Inferior parietal cortex (tissue), 1 donor: ENCODE measurements around the gene COL5A1.
"Not testable (repeated sequence)": the region's sequence is repeated elsewhere in the genome, so short reads cannot be mapped to it uniquely, and the experiment has no call there.

Experiments
- DNase-seq: peaks from one replicate; pipeline ENCODE4 v3.0.0-alpha.2; 2016; ENCODE audit errors: extremely low spot score

The COL5A1 gene

GRCh38 chr9:134707731-134708671, 66.4 kb downstream of the COL5A1 start:
- DNase-seq, result no peak

- no peak for DNase-seq
These were observed 67.1 kb downstream of the COL5A1 start for GRCh38 chr9:134708672-134709038.

- DNase-seq, result no peak
These were observed 68.1 kb downstream of the COL5A1 start for GRCh38 chr9:134709512-134710270.

- DNase-seq, result no peak
These were observed 68.6 kb downstream of the COL5A1 start for GRCh38 chr9:134710271-134710540.

GRCh38 chr9:134710901-134711300, 69.3 kb downstream of the COL5A1 start:
- no peak for DNase-seq

- DNase-seq, result no peak
These were observed 70.6 kb downstream of the COL5A1 start for GRCh38 chr9:134712243-134712642.

GRCh38 chr9:134712926-134713325, 71.3 kb downstream of the COL5A1 start:
- DNase-seq, result no peak

- DNase-seq, result not testable (repeated sequence)
These were observed 73.9 kb downstream of the COL5A1 start for GRCh38 chr9:134715536-134715935.

GRCh38 chr9:134716067-134716466, 74.5 kb downstream of the COL5A1 start:
- DNase-seq, result no peak

GRCh38 chr9:134717056-134717455, 75.5 kb downstream of the COL5A1 start:
- DNase-seq, result no peak

- no peak for DNase-seq
These were observed 76.5 kb downstream of the COL5A1 start for GRCh38 chr9:134717924-134718645.

- no peak for DNase-seq
These were observed 77.7 kb downstream of the COL5A1 start for GRCh38 chr9:134719331-134719730.

GRCh38 chr9:134720136-134720753, 78.6 kb downstream of the COL5A1 start:
- DNase-seq, result no peak

- DNase-seq, result no peak
These were observed 79.2 kb downstream of the COL5A1 start for GRCh38 chr9:134720796-134721195.

- DNase-seq, result no peak
These were observed 79.7 kb downstream of the COL5A1 start for GRCh38 chr9:134721344-134721743.

GRCh38 chr9:134722120-134722701, 80.6 kb downstream of the COL5A1 start:
- no peak for DNase-seq

- DNase-seq, result no peak
These were observed 81.4 kb downstream of the COL5A1 start for GRCh38 chr9:134723037-134723436.

GRCh38 chr9:134723491-134724190, 82.0 kb downstream of the COL5A1 start:
- DNase-seq, result no peak

- DNase-seq, result no peak
These were observed 82.8 kb downstream of the COL5A1 start for GRCh38 chr9:134724202-134724911.

- DNase-seq, result no peak
These were observed 83.5 kb downstream of the COL5A1 start for GRCh38 chr9:134724912-134725604.
